Measurements from ENCODE around the gene MRPL17. TPM values are rescaled to one million over a fixed set of nuclear protein-coding genes. Genes with fewer than 3 reads are reported as not detected.

MRPL17 gene
- polyA plus RNA-seq, 1 experiment, result 68.9 TPM

DNA sequence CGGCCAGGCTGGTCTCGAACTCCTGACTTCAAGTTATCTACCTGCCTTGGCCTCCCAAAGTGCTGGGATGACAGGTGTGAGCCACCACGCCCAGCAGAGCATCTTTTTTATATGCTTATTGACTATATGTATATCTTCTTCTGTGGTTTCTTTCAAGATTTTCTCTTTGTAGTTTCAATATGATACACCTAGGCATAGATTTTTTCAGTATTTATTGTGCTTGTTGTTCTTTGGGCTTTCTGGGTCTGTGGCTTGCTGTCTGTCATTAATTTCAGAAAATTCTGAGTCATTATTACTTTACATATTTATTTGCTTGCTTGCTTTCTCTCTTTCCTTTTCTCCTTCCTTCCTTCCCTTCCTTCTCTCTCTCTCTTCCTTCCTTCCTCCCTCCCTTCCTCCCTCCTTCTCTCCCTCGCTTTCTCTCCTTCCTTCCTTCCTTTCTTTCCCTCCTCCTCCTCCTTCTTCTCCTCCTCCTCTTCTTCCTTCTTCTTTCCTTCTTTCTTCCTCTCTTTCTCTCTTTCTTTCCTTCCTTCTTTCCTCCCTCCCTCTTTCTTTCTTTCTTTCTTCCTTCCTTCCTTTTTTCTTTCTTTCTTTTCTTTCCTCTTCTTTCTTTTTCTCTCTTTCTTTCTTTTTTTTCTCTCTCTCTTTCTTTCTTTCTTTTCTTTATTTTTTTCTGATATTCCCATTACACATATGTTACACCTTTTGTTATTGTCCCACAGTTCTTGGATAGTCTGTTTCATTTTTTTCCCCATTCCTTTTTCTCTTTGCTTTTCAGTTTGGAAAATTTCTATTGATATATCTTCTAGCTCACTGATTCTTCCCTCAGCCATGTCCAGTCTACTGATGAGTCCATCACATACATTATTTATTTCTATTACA, 16.6 kb downstream of the MRPL17 start:
- no peaks in the 10 kb centered on the region for H3K27me3 ChIP-seq (ENCODE audit: control insufficient read depth, insufficient read depth, low read length)
- TF ChIP-seq, protein P1, sequence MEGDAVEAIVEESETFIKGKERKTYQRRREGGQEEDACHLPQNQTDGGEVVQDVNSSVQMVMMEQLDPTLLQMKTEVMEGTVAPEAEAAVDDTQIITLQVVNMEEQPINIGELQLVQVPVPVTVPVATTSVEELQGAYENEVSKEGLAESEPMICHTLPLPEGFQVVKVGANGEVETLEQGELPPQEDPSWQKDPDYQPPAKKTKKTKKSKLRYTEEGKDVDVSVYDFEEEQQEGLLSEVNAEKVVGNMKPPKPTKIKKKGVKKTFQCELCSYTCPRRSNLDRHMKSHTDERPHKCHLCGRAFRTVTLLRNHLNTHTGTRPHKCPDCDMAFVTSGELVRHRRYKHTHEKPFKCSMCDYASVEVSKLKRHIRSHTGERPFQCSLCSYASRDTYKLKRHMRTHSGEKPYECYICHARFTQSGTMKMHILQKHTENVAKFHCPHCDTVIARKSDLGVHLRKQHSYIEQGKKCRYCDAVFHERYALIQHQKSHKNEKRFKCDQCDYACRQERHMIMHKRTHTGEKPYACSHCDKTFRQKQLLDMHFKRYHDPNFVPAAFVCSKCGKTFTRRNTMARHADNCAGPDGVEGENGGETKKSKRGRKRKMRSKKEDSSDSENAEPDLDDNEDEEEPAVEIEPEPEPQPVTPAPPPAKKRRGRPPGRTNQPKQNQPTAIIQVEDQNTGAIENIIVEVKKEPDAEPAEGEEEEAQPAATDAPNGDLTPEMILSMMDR (IDR thresholded peaks at IDR 0.05; ENCODE audit: insufficient read depth, low read depth, low read length), result no peak
- ChIA-PET POLR2A (no interaction called here), CTCF (interaction anchor here (1.3 to 2.6 kb wide), 6 partner anchors 8 to 135 kb away, joined by 5 to 18 read pairs (median 9); partner anchors contain the start of genes MRPL17 and TPP1)
- DNase-seq (ENCODE audit: low read depth), result no peak
- no peaks in the 10 kb centered on the region for H3K36me3 ChIP-seq (ENCODE audit: control insufficient read depth, insufficient read depth, low read length)
- no peak overlapping the region for H3K4me3 ChIP-seq (ENCODE audit: low read depth, low read length)

DNA sequence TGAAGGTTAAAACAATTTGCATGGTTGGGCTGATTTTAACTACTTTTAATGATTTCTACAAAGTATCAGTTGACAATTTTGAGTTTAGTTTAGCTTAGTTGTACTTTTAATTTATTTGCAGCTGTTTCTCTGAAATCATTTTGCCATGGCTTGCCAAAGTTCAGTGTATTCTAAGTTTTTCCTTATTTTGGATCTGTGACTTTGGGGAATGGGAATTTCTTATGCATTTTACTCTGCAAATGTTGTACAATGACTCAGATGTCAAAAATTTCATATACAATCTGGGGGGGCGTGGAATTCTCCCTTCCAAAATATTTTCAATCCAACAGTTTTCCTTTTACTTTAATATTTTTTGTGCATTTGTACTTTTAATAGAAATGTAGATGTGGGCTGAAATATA, 18.6 kb downstream of the MRPL17 start:
- no peak for DNase-seq (ENCODE audit: low read depth)
- Histone ChIP-seq H3K36me3 (ENCODE audit: control insufficient read depth, insufficient read depth, low read length) (no peaks in the 10 kb centered on the region), H3K27me3 (ENCODE audit: control insufficient read depth, insufficient read depth, low read length) (no peaks in the 10 kb centered on the region), H3K4me3 (ENCODE audit: low read depth, low read length) (no peak overlapping the region)
- TF ChIP-seq, protein P1 (IDR thresholded peaks at IDR 0.05; ENCODE audit: insufficient read depth, low read depth, low read length), result no peak
- ChIA-PET CTCF (interaction anchor here (0.6 to 1.8 kb wide), 2 partner anchors 46 to 275 kb away, joined by 3 to 4 read pairs; partner anchors contain the start of gene TPP1), POLR2A (no interaction called here)

DNA sequence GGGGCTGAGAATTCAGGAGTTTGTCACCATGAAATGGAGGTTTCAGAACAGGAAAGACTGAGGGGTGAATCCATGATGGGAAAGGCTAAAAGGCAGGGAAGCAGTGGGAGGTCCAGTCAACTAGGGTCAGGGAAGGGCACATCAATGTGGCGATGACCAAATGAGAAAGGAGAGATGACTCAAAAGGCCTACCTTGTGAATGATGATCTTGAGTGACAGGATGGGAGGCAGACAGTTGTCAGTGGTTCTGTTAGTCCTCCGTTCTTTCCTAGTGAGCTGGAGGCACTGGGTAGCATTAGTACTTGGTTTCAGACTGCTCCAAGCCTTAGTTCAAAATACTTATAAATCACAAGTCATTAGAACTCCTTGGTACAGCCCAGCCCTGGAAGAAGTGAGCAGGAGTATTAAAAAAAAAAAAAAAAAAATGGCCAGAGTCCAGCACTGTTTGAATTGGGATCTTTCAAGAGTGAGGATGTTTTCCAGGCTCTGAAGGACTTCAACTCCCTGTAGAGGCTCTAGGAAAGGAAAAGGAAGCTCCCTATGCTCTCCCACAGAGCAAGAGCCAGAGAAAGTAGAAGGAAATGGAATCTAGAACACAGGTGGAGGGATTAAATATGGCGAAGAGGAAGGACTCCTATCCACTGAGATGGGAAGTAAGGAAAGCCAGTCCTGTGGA, 19.2 kb downstream of the MRPL17 start:
- no peaks in the 10 kb centered on the region for H3K27me3 ChIP-seq (ENCODE audit: control insufficient read depth, insufficient read depth, low read length)
- ChIA-PET POLR2A (no interaction called here), CTCF (interaction anchor here (1.8 kb wide), 1 partner anchor 45 kb away, joined by 4 read pairs; the partner anchor contains the start of gene TPP1)
- no peaks in the 10 kb centered on the region for H3K36me3 ChIP-seq (ENCODE audit: control insufficient read depth, insufficient read depth, low read length)
- H3K4me3 ChIP-seq (ENCODE audit: low read depth, low read length), result no peak overlapping the region
- no peak for DNase-seq (ENCODE audit: low read depth)
- TF ChIP-seq, protein P1 (IDR thresholded peaks at IDR 0.05; ENCODE audit: insufficient read depth, low read depth, low read length), result no peak

DNA sequence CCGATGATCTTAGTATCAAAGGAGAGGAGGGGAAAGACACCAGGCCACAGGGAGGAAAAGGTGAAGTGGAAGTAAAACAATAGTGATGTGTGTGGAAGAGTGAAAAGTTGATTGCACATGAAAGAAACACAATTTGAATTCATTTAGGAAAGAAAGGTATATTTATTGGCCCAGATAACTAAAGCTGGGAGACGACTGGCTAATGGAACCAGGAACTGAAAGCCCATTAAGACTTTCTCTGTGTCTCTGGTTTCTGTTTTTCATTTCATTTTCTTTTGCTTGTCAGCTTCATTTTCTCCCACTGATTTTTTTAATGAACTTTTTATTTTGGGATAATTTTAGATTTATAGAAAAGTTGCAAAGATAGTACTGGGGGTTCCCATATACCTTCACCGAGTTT, 22.4 kb downstream of the MRPL17 start:
- ChIA-PET CTCF (no interaction called here), POLR2A (no interaction called here)
- H3K36me3 ChIP-seq (ENCODE audit: control insufficient read depth, insufficient read depth, low read length), result no peaks in the 10 kb centered on the region
- H3K4me3 ChIP-seq (ENCODE audit: low read depth, low read length), result no peak overlapping the region
- no peaks in the 10 kb centered on the region for H3K27me3 ChIP-seq (ENCODE audit: control insufficient read depth, insufficient read depth, low read length)
- TF ChIP-seq, protein P1 (IDR thresholded peaks at IDR 0.05; ENCODE audit: insufficient read depth, low read depth, low read length), result no peak
- DNase-seq (ENCODE audit: low read depth), result no peak

DNA sequence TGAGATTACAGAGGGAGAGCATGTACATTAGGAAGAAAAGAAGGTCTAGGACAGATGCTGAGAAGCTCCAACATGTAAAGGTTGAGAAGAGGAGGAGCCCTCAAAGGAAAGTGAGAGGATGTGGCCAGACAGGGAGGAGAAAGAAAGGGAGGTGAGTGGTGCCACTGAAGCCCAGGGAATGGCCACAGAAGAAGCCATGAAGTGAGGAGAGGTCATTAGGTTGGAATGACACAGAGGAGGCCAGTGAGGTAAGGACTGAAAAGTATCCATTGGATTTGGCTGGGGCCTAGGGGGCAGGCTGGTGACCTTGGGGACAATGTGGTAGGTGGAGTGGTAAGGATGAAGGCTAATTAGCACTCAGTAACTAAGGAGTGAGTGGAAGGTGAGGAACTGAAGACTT, 24.5 kb downstream of the MRPL17 start:
- Histone ChIP-seq H3K4me3 (ENCODE audit: low read depth, low read length) (no peak overlapping the region), H3K36me3 (ENCODE audit: control insufficient read depth, insufficient read depth, low read length) (no peaks in the 10 kb centered on the region), H3K27me3 (ENCODE audit: control insufficient read depth, insufficient read depth, low read length) (peaks cover 2% of the 10 kb centered on the region)
- no peak for DNase-seq (ENCODE audit: low read depth)
- POLR2A ChIA-PET, result no interaction called here
- TF ChIP-seq, protein P1 (IDR thresholded peaks at IDR 0.05; ENCODE audit: insufficient read depth, low read depth, low read length), result no peak
- CTCF ChIA-PET, result interaction anchor here (1.7 to 2.8 kb wide), 2 partner anchors 9 to 23 kb away, joined by 5 to 9 read pairs; no protein-coding TSS in a partner anchor
